ENCODE results near the gene ARHGEF39.

The ARHGEF39 gene

DNA sequence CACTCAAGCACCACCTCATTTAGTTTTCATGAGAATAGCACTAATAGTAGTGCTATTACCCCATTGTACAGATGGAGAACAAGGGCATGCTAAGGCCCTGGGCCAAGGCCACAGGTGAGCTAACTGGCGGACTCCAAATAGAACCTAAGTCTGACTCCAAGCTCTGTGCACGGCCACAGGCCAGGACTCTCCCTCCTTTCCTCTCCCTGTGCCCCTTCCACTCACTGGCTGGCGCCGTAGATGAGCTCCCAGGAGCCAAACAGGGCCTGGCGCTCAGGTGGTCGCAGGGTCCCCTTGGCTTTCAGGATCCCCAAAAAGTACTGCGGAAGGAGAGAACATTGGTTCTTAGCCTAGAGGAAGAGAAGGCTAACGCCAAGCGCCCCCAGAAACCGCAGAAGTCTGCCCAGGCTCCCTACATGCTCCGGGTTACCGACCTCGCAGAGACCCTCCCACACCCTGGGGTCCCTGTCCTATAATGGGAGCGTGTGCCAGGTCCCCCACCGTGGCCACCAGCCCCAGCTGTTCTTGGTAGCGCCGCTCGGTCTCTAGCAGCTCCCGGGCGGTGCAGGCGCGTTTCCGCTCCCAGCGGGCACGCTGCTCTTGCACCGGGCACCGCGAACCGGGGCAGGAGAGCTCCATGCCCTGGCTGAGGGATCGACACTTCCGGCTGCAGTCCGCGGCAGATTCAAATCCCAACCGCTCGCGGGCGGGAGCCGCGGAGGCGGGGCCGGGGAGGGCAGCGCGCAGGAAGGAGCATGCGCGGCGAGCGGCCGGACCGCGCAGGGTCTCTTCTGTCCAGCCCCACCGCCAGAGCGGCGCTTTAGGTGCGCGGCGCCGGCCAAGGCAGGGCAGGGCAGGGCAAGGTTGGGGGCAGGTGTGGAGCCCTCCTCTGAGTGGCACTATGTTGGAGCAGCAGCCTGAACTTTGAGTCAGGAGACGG, at the start of gene ARHGEF39:
Gene ARHGEF39 (minus strand): TSS at position 665 of the 940 bp plus-strand sequence. CDS start 26 bp downstream, at position 639.
- DNase-seq (ENCODE audit: low read depth): peak; percentile 78

GRCh38 chr9:35714123-35714522, 49.1 kb upstream of the ARHGEF39 start:
- DNase-seq (ENCODE audit: low read depth): no peak

GRCh38 chr9:35713578-35713977, 48.6 kb upstream of the ARHGEF39 start:
- DNase-seq (ENCODE audit: low read depth): no peak

- DNase-seq (ENCODE audit: low read depth): no peak
Measured at GRCh38 chr9:35712762-35713400, 47.9 kb upstream of the ARHGEF39 start.

GRCh38 chr9:35711501-35712428, 46.8 kb upstream of the ARHGEF39 start:
- DNase-seq (ENCODE audit: low read depth): no peak

GRCh38 chr9:35710818-35711500, 46.0 kb upstream of the ARHGEF39 start:
- DNase-seq (ENCODE audit: low read depth): no peak

DNA sequence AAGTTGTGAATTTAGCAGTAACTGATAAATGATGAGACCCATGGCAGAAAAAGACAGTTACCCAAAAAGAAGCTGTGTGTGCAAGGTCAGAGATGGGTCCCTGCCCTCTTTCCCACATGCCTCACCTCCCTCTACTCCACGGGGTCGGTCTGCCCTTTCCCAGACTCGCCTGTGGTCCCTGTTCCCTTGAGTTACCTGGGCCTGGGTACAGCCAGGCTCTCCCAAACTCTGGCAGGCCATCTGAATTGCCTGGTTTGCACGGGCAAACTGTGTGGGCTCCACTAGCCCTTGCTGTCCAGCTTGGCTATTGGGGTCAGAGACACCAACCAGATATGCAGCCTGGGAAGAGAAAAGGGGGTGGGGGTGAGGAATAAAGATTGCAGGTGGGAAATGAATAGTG, 43.2 kb upstream of the ARHGEF39 start:
- no peak for DNase-seq (ENCODE audit: low read depth)

- no peak for DNase-seq (ENCODE audit: low read depth)
Measured at GRCh38 chr9:35706951-35707350, 42.0 kb upstream of the ARHGEF39 start.

- no peak for DNase-seq (ENCODE audit: low read depth)
Measured at GRCh38 chr9:35705836-35706430, 40.9 kb upstream of the ARHGEF39 start.

DNA sequence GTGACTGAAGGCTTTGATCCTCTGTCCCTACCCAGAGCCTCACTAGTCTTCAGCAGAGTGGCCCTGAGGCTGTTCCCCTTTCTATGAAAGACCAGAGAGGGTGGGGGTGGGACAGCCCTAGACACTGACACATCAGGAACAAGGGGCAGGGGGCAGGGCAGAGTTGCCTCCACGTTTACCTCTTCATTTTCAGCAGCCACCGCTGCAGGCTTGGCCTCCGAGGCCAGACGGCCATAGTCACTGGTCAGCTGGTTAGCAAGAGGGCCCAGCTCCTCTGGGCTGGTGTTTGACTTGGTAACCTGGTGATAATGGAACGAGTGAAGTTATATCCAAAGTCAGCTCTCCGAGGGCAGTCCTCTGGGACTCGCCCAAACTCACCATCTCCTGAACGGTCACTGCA, 40.4 kb upstream of the ARHGEF39 start:
- DNase-seq (ENCODE audit: low read depth): no peak

- no peak for DNase-seq (ENCODE audit: low read depth)
Measured at GRCh38 chr9:35703906-35704672, 39.1 kb upstream of the ARHGEF39 start.

DNA sequence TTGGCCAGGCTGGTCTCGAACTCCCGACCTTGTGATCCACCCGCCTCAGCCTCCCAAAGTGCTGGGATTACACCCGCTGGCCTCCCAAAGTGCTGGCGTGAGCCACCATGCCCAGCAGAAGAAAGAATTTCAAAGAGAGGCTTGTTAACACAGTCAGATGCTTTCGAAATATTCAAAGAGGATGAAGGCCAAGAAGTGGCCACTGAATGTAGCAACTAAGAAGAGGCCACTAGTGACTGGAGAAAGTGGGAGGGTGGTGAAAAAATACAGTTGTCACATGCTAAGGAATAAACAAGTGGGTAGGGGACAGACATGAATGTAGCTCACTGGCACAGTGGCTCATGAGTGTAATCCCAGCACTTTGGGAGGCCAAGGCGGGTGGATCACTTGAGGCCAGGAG, 37.7 kb upstream of the ARHGEF39 start:
- DNase-seq (ENCODE audit: low read depth): no peak

DNA sequence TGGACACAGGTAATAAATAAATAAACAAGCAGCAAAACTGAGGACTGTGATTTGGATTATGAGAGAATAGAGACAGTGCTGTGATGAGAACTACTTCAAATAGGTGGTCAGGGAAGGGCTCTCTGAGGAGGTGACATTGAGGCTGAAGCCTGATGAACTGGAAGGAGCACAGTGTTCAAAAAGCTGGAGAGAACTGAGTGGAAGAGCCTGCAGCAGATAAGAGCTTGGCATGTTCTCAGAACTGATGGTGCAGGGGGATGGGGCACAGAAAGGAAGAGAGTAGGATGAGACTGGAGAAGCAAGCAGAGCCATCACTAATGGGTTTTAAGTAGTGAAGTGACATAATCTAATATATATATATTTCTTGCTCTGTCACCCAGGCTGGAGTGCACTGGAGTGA, 35.9 kb upstream of the ARHGEF39 start:
- no peak for DNase-seq (ENCODE audit: low read depth)

- DNase-seq (ENCODE audit: low read depth): no peak
Measured at GRCh38 chr9:35700031-35700430, 35.0 kb upstream of the ARHGEF39 start.

GRCh38 chr9:35698231-35698630, 33.2 kb upstream of the ARHGEF39 start:
- DNase-seq (ENCODE audit: low read depth): no peak

GRCh38 chr9:35697486-35697885, 32.5 kb upstream of the ARHGEF39 start:
- no peak for DNase-seq (ENCODE audit: low read depth)

GRCh38 chr9:35696520-35697215, 31.7 kb upstream of the ARHGEF39 start:
- peak; percentile 45 for DNase-seq (ENCODE audit: low read depth)

- no peak for DNase-seq (ENCODE audit: low read depth)
Measured at GRCh38 chr9:35695943-35696401, 31.0 kb upstream of the ARHGEF39 start.

GRCh38 chr9:35691757-35692301, 26.8 kb upstream of the ARHGEF39 start:
- DNase-seq (ENCODE audit: low read depth): no peak

DNA sequence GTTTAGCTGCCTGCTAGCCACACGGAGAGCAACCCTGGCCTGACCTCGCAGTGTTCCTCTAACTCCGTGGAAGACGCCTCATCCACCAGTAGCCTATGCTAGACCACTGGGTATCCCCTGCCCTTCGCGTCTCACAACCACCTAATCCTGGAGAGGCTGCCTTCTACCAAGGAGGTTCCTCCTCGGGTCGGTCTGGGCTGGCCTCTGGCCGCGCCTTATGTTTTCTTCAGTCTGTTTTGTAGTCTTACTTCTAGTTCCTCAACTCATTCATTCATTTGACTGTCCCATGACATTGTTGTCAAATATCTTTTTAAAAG, 26.3 kb upstream of the ARHGEF39 start:
- no peak for DNase-seq (ENCODE audit: low read depth)

All from activated T-cell treated with anti-CD3 and anti-CD28 coated beads for 48 hours (primary cell).